ENCODE measurements around the gene AGTPBP1.
"Not testable (repeated sequence)": the region's sequence is repeated elsewhere in the genome, so short reads cannot be mapped to it uniquely, and the experiment has no call there.

Gene AGTPBP1

GRCh38 chr9:85645909-85646627, 95.7 kb downstream of the AGTPBP1 start:
- intact Hi-C loops (cut with DNase I) = no loop called here
- DNase-seq = no peak

DNA sequence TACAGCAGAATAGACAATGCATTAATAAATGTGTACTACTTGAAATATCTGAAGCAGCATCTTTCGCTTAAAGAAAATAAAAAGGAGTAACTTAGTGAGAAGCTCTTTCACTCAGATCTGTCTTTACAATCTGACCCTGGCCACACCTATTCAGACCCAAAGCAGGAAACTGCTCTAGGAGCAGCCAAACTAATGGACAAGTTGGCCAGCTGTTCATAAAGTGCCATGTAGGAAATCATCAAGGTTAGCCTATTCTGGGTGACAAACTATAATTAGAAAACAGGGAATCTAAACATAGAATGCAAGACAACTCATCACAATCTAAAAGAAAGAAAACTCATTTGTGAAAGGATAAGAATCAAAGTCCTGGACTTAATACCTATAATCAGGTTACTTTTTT, 101.3 kb downstream of the AGTPBP1 start:
- intact Hi-C loops (cut with DNase I) = no loop called here
- DNase-seq = no peak

GRCh38 chr9:85639675-85640186, 102.0 kb downstream of the AGTPBP1 start:
- no peak for DNase-seq
- intact Hi-C loops (cut with DNase I) = no loop called here

DNA sequence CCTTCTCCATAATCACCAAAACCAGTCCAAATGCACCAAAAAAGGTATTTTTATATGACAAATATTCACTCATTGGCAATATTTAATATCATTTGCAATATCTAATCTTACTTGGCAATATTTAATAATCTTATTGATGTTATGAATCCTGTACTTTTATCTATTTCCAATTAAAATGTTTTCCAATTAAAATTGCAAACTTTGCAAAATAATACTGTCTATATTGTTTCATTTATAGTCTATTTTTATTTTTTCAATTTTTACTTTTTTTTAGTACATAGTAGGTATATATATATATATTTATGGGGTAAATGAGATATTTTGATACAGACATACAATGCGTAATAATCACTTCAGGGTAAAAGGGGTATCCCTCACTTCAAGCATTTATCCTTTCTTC, 109.9 kb downstream of the AGTPBP1 start:
- intact Hi-C loops (cut with DNase I) = no loop called here
- no peak for DNase-seq

GRCh38 chr9:85630676-85631075, 111.1 kb downstream of the AGTPBP1 start:
- intact Hi-C loops (cut with DNase I) = no loop called here
- DNase-seq = no peak

- intact Hi-C loops (cut with DNase I) = no loop called here
- DNase-seq = no peak
Measured at GRCh38 chr9:85617141-85617670, 124.5 kb downstream of the AGTPBP1 start.

- no peak for DNase-seq
- intact Hi-C loops (cut with DNase I) = no loop called here
Measured at GRCh38 chr9:85615792-85616191, 126.0 kb downstream of the AGTPBP1 start.

DNA sequence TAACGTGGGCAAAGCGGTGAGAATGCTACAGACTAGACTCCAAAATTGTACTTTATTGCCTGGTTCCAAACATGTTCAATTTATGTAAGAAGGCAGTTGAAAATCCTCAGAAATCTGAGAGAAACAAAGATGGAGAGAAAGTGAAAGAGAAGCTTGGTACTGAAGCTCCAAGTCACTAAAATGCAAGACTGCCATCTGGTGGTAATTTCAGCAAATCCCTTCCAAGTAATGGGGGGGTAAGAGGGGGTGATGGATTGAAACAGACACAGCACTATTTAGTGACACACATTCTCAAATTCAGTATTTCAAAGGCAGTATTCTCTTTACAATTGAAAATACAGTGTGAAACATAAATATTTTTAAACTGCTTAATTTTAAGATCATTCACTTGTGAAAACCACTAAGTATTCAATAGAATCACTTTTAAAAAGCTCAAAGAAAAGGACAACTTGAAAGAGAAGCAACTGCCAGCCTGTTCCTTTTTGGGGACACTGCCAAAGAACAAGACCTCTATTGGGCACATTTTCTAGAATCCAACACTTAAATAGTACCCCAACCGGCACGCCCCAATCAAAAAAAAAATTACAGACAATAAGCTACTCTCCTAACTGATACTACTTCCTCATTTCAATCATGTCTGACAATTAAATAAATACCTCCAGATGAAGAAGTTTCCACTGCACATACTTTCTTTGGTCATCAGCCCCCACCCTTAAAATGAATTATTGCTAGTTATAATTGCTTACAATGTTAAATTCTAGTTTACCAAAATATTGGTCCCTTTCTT, 131.5 kb downstream of the AGTPBP1 start:
- peak in 26 of 42 donors; percentile 31 to 90 (median 71) for DNase-seq
- intact Hi-C loops (cut with DNase I) = no loop called here

- DNase-seq = no peak
- intact Hi-C loops (cut with DNase I) = loop anchor here (10.0 kb wide), 1 partner anchor 71 kb away; no protein-coding TSS in a partner anchor
Measured at GRCh38 chr9:85605905-85606304, 135.8 kb downstream of the AGTPBP1 start.

DNA sequence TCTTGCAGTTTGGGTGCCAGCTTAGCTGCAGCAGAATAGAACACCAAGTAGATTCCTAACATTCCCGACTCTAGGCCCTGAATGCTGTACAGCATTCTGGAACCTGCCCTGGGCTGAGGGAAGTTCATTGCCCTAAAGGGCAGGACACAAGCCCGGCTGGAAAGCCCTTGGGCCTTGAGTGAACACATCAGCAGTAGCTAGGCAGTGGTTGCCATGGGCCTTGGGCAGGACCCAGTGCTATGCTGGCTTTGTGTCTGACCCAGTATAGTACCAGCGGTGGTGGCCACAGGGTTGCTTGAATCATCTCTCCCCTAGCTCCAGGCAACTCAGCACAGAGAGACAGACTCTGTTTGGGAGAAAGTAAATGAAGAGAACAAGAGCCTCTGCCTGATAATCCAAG, 137.8 kb downstream of the AGTPBP1 start:
- intact Hi-C loops (cut with DNase I) = loop anchor here (10.0 kb wide), 1 partner anchor 69 kb away; no protein-coding TSS in a partner anchor
- DNase-seq = no peak

- DNase-seq = no peak
- intact Hi-C loops (cut with DNase I) = loop anchor here (10.0 kb wide), 1 partner anchor 68 kb away; no protein-coding TSS in a partner anchor
Measured at GRCh38 chr9:85602742-85603141, 139.0 kb downstream of the AGTPBP1 start.

- DNase-seq = no peak
- intact Hi-C loops (cut with DNase I) = loop anchor here (10.0 kb wide), 1 partner anchor 66 kb away; no protein-coding TSS in a partner anchor
Measured at GRCh38 chr9:85600675-85601263, 141.0 kb downstream of the AGTPBP1 start.

GRCh38 chr9:85599540-85600105, 142.1 kb downstream of the AGTPBP1 start:
- intact Hi-C loops (cut with DNase I) = loop anchor here (10.0 kb wide), 1 partner anchor 65 kb away; no protein-coding TSS in a partner anchor
- DNase-seq = no peak

GRCh38 chr9:85594316-85594715, 147.4 kb downstream of the AGTPBP1 start:
- no peak for DNase-seq
- intact Hi-C loops (cut with DNase I) = no loop called here

- DNase-seq = no peak
- intact Hi-C loops (cut with DNase I) = no loop called here
Measured at GRCh38 chr9:85586684-85587083, 155.1 kb downstream of the AGTPBP1 start.

GRCh38 chr9:85577353-85577952, 164.3 kb downstream of the AGTPBP1 start:
- no peak for DNase-seq
- intact Hi-C loops (cut with DNase I) = no loop called here

- DNase-seq = no peak
- intact Hi-C loops (cut with DNase I) = no loop called here
Measured at GRCh38 chr9:85575868-85576267, 165.9 kb downstream of the AGTPBP1 start.

- intact Hi-C loops (cut with DNase I); DNase-seq: not testable (repeated sequence)
Measured at GRCh38 chr9:85573546-85573945, 168.2 kb downstream of the AGTPBP1 start.

GRCh38 chr9:85572917-85573316, 168.8 kb downstream of the AGTPBP1 start:
- intact Hi-C loops (cut with DNase I); DNase-seq: not testable (repeated sequence)
